ENCODE results near the gene FAS.
"Not testable (repeated sequence)": the region's sequence is repeated elsewhere in the genome, so short reads cannot be mapped to it uniquely, and the experiment has no call there.

Gene FAS

DNA sequence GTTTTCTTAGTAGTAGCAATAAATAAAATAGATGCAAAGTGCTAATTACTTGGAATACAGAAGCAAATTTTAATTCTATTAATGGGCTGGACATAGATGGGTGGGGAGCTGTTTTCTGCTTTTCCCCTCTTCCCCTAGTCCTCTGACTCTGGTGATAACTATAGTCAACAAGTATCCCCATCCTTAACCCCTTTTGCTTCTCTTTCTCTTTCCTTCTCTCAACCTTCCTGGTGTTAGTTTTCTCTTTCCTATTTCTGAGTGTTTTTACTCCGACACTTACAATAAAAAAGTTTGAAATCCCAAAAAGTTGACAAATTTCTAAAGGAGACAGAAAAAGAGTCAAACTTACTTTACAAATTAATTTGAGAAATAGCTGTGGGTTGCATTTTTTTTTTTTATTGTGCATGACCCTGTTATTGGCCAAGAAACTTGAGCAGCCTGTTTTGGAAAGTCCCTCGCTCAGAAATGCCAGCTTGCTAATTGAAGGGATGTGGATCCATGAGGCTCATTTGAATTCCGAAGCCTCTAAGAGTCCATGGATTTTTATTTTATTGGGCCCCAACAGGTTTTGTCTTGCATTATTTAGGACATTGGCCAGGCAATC lies 2.4 kb downstream of the FAS start:
- DNase-seq (ENCODE audit: low spot score) = peak; percentile 15

DNA sequence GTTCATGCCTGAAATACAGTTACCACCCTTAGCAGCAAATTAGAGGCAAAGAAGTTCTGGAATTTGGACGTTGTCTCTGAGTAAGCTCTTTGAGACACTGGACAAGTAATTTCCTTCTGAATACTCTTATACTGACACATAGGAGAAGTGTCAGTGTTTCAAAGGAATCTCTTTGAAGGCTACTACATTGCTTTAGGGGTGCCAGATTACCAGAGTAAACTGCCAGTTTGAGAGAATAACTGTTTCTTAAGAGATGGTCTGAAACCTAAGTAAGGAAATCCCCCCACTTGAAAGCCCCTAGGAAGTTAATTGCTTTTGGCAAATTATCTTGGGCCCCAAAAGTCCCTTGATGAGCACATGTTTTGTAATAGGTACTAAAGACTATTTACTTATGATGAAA lies 3.4 kb downstream of the FAS start:
- peak; percentile 80 for DNase-seq (ENCODE audit: low spot score)

DNA sequence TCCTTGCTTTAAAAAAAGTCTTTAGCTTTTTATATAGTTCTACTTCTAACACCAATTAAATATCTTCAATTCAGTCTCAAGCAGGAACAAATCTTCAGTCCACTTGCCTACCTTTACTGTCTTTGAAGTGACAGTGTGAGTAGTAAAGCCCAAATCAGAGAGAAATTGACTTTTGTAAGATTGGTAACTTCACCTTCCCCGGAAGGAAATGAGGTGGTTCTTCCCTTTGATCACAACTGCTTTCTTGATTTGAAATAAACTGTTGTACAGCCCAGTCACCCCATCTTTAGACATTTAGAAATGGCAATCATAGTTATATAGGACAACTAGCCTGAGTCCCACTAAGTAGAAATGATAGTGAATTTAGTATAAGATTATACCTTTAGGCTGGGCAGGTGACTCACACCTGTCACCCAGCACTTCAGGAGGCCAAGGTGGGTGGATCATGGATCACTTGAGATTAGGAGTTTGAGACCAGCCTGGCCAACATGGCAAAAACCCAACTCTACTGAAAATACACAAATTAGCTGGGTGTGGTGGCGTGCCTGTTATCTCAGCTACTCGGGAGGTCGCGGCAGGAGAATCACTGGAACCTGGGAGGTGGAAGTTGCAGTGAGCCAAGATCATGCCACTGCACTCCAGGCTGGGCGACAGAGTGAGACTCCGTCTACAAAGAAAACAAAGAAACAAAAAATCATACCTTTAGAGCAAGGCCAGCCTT lies 4.7 kb downstream of the FAS start:
- no peak for DNase-seq (ENCODE audit: low spot score)

DNA sequence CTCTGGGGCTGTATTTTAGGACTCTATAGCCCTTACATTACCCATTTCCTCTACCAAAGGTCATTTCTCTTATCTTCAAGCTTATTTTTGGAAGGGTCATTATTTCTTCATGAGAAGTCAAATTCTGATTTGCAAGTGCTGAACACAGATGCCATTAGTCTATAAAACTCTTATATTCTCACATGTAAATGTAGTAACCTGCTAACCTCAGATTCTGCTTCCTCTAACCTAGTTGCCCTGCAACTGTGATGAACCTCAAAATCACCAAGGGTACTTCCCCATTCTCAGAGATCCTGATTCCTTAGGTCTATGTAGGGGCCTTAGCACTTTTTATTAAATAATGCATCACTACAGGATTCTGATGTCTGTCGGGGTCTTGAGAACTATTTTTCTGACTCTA lies 6.3 kb downstream of the FAS start:
- no peak for DNase-seq (ENCODE audit: low spot score)

DNA sequence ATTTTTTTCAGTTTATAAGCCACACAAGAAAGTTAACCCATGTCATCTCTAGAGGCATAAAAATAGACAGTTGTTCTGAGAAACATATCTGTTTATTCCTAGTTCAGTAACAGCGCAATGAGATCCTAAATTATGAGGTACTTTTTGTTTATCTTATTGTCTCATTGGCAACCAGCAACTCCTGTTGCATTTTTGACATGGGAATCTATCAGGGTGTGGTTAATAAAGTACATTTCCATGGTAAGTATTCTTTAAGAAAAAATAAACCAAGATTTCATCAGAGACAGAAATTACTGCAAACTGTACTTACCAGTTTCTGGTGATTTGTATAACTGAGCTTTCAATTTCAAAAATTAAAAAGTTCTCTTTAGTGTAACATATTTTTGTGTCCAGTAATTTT lies 9.0 kb downstream of the FAS start:
- DNase-seq (ENCODE audit: low spot score) = no peak

DNA sequence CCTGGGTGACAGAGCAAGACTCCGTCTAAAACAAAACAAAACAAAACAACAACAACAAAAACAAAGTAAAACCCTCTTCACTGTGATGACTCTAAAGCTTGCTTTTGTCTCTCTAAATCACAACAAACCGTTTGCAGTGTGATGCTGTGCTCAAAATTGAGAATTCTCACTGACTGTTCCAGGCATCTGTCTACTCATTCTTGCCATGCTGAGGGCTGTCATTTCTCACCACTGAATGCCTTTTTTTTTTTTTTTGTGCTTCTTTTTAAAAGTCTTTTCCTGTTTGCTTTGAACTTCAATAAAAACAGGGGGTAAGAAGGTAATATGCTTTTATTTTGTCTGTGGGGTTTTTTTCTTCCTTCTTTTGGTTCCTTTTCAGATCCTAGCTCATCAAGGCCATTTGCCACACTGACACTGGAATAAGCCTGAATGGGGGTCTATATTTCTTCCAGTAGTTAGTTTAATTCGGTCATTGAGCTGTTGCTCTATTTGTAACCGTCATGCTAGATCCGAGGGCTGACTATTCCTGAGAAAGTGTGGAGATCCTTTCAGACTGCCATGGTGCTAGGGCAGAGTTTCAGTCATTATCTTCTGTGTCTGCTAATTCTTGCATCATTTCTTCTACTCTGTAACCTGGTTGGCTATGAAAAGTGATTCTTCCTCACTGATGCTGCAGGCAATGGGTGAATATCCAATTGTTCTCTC lies 10.6 kb downstream of the FAS start:
- no peak for DNase-seq (ENCODE audit: low spot score)

DNA sequence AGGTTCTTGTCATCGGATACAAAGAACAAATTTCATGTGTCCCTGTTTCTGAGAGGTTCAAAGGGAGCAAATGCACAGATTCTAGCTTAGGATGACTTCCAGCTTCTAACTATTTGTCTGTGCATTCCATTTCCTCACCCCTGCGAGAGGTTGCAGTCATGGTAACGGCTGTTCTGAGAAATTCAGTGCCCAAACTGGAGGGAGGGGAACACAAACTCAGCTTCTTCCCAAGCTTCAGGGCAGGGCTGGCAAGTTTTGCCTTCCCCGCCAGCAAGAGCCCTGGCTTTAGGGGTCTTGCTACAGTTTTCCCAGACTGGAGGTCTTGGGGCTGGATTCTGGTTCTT lies 11.1 kb downstream of the FAS start:
- no peak for DNase-seq (ENCODE audit: low spot score)

DNA sequence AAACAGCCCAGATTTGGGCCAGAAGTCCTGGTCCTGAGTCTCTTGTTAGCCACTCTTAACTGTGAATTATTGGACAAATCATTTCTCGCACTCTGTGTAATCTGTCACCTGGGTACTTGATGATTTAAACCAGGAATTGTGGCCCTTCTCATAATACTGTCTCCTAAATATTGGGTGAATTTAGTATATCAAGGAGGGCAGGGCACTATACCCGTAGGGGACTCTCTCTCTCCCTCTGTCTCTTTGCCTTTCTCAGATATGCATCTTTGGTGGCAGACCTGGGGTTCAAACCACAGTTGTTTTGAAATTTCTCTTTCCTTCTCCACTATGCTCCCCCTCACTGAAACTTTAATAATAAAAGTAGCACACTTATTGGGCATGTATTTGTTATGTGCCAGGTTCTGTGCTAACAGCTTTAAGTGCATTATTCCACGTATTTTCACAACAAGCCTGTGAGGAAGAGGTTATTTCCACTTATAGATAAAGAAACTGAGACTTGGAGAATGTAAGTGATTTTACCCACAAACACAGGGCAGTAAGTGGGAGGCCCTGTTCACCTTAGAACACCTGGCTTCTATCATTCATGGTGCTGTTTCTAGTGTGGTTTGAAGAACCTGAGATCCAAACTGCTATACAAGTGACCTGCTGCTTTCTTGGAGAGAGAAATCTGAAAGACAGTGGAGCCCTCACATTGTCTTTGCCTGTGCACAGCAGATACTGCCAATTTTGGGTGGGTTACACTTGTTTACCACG lies 11.8 kb downstream of the FAS start:
- no peak for DNase-seq (ENCODE audit: low spot score)

DNA sequence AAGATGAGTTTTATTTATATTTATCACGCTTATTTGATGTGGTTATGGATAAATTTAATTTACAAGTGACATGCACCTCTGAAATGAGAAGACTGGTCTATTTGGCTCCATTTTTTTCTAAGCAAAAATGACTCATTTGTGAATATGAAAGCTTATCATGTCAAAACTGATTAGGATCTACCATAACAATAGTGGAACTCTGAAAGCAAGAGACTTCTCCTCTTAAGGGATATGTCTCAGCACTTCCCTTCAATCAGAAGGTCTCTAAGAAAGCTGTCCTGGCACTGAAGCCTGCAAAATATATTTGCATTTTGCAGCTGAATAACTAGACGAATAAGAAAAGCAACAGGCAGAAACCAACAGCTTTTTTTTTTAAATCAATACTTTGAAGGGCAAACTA lies 12.7 kb downstream of the FAS start:
- DNase-seq (ENCODE audit: low spot score) = no peak

DNA sequence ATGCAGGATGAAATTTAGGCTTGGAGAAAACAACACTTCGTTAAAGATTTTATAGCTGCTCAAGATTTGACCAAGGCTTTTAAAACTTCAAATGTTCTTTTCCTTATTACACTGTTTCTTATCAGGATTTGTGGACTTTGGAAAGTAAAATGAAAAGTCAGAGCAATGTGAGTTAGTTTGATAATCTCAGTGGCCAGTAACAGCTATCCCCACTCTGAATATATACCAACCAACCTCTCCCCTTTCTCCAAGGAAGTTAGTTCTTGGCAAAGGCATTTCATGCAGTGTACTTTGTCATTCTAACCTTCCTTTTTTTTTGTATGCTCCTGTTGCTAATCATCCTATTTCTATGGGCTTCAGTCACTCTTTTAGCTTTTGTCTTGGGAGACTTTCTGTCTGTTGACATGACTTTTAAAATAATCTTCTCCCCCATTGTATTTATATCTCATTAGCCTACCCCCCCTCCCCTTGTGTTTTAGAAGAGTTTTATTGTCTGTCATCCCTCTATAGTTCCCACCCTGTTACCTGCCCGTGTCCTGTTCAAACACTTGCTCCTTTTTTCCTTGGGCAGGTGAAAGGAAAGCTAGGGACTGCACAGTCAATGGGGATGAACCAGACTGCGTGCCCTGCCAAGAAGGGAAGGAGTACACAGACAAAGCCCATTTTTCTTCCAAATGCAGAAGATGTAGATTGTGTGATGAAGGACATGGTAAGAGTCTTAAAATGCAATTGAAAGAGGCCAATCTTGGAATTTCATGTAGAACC lies 16.7 kb downstream of the FAS start:
- no peak for DNase-seq (ENCODE audit: low spot score)

DNA sequence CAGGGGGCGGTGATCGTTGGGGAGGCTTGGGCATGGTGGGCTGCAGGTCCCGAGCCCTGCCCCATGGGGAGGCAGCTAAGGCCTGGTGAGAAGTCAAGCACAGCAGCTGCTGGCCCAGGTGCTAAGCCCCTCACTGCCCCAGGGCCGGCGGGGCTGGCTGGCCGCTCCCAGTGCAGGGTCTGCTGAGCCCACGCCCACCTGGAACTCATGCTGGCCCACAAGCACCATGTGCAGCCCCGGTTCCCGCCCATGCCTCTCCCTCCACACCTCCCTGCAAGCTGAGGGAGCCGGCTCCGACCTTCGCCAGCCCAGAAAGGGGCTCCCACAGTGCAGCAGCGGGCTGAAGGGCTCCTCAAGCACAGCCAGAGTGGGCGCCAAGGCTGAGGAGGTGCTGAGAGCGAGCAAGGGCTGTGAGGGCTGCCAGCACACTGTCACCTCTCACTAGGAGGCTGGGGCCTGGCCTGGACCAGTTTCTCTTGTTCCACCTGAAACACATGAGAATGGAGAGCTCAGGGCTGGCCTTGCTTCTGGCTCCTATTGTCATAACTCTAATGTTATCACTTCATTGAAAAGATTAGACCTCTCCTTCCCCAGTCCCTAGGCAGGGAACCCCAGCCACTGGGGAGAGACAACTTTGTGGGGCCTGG lies 28.2 kb downstream of the FAS start:
- DNase-seq (ENCODE audit: low spot score) = not testable (repeated sequence)

DNA sequence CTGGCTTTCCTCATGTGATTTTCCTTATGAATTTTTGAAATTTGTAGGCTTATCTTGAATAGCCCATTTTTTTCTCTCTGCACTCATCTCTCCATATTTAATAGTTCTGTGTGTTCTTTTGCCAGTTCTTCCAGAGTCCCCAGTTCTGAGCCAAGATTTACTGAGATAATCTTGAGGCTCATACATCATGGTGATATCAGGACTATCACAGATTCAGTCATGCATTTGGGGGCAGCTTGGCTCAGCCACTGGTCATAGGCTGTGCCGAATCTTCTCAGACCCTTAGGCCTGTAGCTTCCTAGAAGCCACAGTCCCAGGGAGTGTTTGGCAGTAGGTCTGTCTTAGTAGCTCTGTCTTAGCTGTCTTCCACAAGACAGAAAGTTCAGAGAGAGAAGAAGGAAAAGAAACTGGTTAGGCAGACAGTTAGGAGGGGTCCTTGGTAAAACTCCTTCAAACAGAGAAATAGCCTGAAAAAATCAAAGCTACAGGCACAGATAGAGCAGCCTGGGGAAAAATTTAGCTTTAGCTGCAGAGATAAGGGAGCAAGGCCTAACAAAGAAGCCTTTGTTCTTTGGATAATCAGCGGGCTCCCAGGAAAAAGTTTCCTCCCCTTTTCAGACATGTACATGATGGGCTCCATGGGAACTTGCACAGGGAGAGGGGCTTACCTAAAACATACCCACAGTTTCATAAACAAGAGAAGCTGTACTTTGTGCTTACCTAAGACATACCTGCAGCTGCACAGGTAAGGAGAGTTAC lies 29.1 kb downstream of the FAS start:
- DNase-seq (ENCODE audit: low spot score) = no peak

DNA sequence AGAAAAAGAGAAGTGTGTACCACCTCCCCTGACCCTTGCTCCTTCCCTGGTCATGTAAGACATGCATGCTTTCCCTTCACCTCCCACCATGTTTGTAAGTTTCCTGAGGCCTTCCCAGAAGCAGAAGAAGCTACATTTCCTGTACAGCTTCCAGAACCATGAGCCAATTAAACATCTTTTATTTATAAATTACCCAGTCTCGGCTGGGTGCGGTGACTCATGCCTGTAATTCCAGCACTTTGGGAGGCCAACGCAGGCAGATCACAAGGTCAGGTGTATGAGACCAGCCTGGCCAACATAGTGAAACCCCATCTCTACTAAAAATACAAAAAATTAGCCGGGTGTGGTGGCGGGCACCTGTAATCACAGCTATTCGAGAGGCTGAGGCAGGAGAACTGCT lies 30.9 kb downstream of the FAS start:
- not testable (repeated sequence) for DNase-seq (ENCODE audit: low spot score)

DNA sequence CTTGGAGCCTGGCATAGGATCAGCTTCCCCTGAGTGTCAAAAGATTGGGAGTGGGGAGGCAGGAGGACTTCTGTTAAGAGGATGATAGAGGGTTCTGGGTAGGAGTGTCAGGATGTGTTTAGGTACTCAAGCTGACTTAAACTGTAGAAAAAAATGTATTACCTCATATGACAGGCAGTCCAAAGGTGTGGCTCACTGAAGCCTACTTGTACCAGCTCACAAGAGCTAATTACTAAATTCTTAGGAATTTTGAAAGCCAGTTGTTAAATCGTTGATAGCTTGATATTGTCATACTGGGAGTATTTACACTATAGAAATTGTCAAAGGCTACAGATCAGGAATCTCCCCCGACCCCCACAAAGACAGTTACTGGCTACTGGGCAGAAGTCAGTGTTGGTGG lies 32.1 kb downstream of the FAS start:
- no peak for DNase-seq (ENCODE audit: low spot score)

DNA sequence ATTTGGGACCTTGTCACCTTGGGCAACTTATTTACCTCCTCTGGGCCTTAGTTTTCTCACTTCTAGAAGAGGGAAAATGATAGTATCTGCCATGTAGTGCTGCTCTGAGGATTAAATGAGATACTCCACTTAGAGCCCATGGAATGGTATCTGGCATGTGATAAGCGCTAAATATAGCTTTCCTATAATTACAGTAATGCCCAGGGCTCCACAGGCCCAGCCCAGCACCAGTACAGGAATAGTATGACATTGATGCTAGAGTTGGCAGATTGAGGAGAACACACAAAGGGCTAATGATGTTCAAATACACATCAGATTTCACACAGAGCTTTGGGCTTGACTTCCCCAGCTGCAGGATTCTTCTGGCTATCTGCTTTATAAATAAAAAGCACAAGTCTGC lies 34.9 kb downstream of the FAS start:
- DNase-seq (ENCODE audit: low spot score) = no peak

DNA sequence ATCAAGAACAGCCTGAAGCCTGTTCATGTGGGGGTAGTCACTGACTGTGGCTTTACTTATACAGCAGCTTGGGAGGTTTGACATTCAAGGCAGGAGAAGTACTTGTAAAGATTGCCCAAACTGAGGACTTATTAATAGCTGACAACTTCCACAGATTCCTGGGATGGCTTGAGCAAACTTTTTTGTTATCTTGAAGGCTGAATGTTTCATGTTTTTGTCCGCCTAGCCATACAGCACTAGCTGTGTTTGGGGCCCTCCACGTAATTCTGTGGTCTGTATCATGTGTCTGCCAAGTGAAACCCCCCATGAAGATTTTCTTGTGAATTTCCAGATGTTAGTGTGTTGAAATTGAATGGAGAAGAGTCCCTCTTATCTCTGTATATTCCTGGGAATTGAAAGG lies 38.6 kb downstream of the FAS start:
- no peak for DNase-seq (ENCODE audit: low spot score)

DNA sequence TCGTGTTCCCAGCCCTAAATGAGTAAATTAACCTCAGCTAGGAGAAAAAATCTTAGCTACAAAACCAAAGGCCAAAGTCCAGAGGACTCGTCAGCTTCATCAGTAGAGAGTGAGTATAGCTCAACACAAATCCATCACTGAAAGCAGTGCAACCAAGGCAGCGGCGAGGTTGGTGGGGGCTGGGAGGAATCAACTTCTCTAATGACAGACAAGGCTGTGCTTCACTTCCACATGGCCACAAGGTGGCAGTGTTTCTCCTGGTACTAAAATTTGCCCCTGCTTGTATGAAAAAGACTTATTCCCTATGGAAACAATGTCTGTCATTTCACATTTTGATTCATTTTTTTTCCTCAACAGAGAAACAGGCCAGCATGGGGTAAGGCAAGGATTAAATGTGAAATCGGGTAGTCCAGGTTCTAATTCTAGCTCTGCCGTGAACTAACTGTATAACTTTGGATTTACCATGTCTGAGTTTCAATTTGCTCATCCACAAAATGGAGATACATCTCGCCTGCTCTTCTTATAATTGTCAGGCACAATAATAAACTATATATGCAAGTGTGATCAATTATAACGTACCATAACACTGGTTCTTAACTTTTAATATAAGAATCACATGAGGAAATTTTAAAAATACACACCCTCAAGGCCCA lies 39.3 kb downstream of the FAS start:
- DNase-seq (ENCODE audit: low spot score) = peak; percentile 85

DNA sequence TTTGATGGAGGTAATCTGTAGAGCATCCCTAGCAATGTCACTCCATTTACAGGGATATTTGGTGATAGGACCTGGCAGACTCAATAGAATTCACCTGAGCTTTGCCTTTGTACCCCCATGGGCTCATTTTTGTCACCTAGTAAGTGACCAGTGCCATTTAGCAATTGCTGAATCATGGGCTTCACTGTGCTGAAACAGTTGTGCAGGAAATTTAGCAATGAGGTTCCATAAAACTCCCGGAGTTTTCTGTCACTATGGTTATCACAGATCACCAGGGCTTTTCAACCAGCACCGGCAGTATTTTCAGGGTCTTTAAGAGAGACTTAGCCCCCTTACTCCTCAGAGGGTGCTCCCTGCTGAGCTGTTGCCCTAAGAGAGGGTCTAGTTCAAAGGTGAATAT lies 40.2 kb downstream of the FAS start:
- no peak for DNase-seq (ENCODE audit: low spot score)

DNA sequence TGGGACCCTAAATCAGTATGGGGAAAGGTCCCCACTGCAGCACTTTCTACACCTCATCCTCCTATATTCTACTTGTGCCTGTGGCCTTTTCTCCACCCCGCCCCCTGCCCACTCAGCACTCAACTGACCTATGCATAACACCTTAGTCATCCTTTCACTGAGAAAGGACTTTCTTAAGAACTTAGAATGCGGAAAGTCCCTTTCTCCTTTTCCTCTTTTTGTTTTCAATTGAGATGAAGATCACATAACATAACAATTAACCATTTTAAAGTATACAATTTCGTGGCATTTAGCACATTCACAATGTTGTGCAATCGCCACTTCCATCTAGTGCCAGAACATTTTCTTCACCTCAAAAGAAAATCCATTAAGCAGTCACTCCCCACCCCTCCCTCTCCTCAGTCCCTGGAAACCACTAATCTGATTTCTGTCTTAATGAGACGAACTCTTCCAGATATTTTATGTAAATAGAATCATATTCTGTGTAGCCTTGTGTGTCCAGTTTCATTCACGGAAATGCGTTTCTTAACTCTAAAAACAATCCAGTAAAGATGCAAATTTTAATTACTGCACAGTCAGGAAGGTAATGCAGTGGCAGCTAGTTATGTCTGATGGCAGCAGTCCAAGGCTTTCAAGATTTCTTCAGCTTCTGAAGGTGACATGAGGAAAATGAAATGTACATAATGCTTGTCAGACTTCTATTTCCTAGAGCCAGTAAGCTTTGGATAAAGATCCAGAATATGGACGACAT lies 41.7 kb downstream of the FAS start:
- peak; percentile 67 for DNase-seq (ENCODE audit: low spot score)

DNA sequence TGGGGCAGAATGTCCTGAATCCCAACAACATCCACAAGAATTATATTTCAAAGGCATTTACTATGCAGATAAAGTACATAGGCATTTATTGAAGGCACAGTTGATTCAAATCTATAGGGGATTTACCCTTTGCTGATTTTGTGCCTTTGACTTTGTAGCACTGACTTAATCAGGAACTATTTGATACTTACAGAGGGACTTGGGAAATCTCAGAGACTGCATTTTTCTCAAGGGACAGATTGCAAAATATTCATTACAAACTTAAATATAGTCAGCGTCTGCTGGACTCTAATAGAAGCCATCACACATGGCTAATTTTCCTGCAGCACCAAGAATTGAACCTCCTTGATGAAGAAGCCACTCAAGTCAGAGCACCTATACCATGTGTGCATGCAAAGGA lies 44.9 kb downstream of the FAS start:
- DNase-seq (ENCODE audit: low spot score) = no peak
